ENCODE results near the gene MAST2.

DNA sequence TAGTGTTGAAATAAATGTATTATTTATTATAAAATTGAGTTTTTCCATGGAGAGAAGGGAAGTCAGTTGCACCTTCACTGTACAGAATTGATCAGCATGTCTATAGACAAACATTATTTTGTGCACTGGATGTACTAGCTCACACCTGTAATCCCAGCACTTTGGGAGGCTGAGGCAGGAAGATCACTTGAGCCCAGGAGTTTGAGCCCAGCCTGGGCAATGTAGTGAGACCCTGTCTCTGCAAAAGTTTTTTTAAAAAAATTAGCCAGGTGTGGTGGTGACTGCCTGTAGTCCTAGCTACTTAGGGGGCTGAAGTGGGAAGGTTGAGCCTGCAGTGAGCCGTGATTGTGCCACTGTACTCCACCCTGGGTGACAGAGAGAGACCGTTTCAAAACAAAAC, 87.7 kb downstream of the MAST2 start:
- TF ChIP-seq, protein P1, sequence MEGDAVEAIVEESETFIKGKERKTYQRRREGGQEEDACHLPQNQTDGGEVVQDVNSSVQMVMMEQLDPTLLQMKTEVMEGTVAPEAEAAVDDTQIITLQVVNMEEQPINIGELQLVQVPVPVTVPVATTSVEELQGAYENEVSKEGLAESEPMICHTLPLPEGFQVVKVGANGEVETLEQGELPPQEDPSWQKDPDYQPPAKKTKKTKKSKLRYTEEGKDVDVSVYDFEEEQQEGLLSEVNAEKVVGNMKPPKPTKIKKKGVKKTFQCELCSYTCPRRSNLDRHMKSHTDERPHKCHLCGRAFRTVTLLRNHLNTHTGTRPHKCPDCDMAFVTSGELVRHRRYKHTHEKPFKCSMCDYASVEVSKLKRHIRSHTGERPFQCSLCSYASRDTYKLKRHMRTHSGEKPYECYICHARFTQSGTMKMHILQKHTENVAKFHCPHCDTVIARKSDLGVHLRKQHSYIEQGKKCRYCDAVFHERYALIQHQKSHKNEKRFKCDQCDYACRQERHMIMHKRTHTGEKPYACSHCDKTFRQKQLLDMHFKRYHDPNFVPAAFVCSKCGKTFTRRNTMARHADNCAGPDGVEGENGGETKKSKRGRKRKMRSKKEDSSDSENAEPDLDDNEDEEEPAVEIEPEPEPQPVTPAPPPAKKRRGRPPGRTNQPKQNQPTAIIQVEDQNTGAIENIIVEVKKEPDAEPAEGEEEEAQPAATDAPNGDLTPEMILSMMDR (conservative IDR thresholded peaks at IDR 0.05): no peak
- TF ChIP-seq ZFX (IDR thresholded peaks at IDR 0.05): no peak

Measured in C4-2B (cell line).